GM19238 (cell line): ENCODE results near the gene ITGA2B.
"Not testable (repeated sequence)": the region's sequence is repeated elsewhere in the genome, so short reads cannot be mapped to it uniquely, and the experiment has no call there.

Experiments
- DNase-seq: peaks from one replicate; pipeline ENCODE4 v3.0.0; 2011; ENCODE audit warnings: low spot score; ENCODE audit not compliant: insufficient read length

Gene ITGA2B

DNA sequence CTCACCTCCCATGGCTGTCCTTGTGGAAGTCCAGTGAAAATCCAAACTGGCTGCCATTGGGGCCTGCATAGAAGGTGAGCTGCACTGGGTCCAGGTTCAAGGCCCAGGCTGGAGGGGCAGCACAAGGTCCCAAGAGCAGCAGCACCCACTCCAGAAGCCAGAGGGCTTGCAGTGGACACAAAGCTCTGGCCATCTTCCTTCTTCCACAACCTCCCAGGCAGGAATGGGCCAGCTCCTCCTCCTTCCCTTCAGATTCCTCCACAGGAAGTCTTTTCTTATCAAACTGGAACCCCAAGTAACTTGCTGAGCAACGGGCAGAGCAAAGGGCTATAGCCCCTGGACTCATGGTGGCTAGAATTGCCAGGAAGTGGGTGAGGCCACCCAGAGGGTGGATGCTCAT is at the start of gene ITGA2B:
Gene ITGA2B (minus strand): TSS at position 369 of the 400 bp plus-strand sequence. CDS start 176 bp downstream, at position 193.
- DNase-seq: no peak

DNA sequence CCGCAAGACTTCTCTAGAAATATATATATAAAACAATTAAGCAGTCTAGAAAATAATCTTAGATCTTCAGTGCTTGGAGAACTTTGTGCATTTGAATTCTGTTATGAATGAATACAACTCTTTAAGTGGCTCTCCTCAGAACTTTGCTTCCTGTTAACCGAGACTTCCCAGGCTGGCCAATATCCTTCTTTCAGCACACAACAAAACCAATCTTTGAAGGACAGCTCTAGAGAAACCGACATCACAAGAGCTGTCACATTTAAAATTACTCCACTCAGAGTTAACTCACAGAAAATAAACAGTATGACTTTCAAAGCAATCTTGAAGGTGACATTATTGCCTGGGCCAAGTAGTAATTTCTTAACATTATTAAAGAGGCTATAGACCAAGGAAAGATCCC is 49.7 kb upstream of the ITGA2B start:
- no peak for DNase-seq

DNA sequence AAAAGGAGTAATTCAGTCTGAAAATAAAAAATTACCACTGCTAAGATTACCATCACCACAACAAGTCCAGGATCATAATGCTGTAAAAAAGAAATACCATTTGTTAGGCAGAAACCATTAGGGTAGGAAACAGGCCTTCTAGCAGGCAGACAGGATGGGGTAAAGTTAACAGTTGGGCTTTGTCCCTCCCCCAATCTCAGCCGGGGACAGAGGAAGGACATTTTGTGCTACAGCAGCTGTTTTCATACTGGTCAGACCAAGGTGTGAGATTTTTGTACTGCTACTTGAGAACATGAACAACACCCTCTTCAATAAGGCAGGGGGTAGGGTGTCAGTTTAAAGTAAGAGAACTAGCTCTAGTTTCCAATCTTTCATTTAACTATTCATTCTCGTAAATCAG is 49.2 kb upstream of the ITGA2B start:
- peak; percentile 5 for DNase-seq

DNA sequence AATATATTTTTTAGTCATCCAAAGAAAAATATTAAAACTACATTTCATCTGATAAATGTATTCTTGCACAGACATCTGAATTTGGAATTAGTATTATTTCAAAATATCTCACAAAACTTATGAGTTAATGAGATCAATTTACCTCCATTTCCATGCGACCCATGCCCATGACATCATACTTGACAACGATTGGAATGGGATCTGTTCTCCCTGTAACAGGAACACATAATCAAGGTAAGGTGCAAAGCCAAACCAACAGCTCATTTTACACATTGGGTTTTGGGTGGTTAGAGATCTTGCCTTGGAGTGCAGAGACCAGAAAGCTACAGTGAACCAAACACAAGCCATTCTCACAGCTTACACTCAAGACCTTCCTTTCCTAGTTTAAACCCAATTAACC is 46.9 kb upstream of the ITGA2B start:
- no peak for DNase-seq

DNA sequence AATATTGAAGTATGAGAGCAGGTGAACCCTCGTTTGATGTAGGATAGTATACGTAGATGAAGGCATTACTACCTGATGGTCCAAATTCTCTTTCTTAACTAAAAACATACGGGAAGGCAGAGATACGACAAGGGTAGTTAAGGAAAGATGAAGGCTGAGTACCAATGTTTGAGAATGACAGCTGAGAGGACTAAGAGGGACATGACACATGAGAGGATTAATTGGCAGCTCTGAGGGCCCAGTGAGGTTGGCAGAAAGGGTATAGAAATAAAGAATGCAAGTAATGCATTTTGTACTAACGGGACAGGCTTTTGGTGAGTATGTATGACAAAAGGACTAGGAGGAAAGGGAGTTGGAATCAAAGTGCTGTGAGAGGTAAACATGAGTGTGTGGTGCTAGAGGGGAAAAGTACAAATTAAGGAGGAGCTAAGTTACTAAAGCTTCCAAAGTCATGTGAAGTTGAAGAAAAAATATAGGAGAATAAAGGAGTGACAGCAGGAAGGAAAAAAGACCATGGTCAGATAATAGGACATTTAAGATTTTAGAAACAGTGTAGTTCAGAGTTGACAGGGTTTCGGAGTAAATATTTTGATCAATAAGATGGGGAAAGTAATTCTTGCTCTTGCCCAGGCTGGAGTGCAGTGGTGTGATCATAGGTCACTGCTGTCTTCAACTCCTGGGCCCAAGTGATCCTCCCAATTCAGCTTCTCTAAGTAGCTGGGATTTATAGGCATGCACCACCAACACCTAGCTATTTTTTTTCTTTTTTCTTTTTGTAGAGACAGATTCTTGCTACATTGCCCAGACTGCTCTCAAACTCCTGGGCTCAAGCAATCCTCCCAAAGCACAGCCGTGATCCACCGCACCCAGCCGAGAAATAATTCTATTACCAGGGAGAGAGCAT is 43.1 kb upstream of the ITGA2B start:
- DNase-seq: no peak

DNA sequence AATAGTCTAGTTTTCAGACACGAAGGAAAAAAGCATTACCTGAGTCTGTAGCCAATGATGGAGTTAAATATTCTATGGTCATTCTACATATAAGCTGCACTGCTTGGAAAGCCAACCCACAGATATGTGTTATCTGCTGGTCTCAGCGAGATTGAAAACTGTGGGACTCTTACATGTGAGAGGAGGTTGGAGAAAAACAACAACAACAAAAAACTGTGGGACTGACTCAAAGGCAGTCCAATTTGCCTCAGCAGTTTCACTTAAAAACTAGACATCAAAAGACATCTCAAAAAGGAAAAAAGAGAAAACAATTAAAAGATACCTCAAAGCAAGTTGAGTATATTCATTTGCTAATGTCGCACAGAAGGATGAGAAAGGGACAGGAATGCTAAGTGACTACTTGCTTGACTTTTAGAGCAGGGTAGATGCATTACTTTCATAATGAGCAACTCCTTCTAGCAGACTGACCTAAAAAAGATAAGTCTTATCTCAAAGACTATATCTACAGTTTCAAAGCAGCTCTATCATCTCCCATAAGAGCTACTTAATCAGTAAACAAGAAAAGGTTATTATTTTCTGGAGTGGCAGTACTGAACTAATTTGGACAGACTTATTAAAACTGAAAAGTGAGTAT is 35.5 kb upstream of the ITGA2B start:
- no peak for DNase-seq

DNA sequence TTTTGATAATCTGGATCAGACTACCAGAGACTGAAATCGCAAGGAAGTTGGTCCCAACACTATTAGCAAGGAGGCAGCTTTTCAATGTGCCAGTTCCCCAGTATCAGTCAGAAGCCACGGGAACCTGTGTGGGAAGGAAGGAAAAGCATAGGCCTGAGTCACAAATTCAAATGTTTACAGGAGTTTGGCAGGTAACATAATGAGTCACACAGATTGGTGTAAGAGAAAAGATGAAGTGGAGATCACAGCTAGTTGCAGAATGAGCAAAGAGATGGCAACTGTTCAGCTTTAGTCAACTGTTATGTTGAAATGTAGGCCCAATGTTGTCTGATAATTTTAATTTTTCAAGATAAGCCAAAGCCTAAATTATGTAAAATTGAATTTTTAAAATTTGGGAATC is 28.1 kb upstream of the ITGA2B start:
- no peak for DNase-seq

DNA sequence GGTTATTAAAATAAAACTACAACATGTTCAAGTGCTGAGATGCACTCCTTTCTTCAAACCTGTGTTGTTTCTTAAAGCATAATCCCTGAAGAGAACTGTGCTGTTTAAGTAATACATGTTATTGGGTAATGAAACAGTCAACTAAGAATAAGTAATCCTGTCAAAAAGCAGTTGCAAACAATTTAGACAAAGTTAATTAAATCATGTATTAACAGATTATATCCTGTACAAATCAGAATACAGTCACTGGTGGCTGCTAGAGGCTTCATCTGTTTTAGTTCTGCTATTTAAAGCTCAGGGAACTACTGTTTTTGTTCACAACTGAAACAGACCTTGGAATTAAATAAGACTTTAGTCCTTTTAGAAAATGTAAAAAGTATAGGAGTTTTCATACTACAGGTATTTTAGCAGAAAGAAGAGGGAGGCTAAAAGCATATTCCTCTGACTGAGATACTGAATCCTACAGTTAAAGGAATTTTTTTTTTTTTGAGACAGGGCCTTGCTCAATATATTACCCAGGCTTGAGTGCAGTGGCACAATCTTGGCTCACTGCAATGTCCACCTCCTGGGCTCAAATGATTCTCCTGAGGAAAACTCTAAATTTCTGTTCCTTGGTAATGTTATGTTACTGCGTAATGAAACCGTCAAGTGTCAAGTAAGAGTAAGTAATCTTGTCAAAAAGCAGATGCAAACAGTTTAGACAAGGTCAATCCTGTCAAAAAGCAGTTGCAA is 27.3 kb upstream of the ITGA2B start:
- no peak for DNase-seq

DNA sequence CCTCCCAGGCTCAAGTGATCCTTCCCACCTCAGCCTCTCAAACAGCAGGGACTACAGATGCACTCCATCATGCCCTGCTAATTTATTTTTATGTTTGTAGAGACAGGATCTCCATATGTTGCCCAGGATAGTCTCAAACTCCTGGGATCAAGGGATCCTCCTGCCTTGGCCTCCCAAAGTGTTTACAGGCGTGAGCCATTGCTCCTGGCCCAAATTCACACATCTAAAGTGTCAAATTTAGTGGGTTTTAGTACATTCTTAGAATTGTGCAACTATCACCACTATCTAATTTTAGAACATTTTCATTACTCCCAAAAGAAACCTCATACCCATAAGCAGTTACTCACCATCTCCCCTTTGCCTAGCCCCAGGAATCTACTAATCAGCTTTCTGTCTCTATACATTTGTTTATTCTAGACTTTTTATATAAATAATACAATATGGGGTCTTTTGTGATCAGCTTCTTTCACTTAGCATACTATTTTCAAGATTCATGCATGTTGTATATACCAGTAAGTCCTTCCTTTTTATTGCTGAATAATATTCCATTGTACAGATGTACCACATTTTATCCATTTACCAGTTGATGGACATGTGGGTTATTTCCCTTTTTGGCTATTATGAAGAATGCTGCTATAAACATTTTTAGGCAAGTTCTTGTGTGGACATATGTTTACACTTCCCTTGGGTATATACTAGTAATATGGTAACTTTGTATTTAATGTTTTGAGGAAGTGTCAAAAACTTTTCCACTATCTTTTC is 25.1 kb upstream of the ITGA2B start:
- no peak for DNase-seq

DNA sequence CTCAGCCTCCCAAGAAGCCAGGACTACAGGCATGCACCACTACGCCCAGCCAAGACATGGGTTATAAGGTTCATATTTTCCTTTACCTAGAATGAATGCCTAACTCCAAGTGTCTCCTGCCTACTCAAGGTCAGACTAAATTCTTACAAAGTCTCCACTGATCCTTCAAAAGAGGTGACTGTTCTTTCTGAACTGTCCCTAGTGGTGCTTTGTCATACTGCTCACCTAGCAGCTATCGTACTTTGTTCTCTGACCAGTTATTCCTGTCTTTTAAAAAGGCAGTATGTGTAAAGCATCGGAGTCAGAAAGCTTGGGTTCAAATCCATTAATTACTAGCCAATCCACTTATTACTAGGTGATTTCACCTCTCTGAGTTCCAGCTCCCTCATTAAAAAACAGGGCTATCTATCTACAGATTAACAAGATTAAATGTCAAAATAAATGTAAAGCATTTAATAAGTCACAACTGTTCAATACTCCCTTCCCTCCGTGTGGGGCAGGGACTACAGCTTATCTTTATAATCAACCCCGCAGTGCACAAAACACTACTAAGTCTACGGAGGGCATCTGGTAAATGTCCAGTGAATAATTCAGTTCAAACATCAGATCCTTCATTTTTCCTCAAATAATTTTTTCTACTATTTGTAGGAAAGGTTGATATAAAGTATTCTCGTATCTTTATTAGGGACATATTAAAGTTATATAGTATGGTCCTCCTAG is 20.0 kb upstream of the ITGA2B start:
- no peak for DNase-seq

DNA sequence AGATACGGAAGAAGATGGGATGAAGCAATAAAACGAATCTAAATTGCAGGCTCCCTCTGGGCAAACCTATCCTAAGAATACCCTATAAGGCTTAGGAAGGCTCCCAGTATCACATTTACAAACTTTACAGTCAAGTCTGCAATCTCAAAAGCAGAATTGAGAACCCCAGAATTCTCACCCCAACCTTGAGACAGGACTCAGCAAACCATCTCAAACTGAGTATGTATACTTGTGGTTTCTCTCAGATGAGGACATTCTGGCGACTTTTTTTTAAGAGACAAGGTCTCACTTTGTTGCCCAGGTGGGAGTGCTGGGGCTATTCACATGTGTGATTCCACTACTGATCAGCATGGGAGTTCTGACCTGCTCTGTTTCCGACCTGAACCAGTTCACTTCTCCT is 19.3 kb upstream of the ITGA2B start:
- DNase-seq: no peak

DNA sequence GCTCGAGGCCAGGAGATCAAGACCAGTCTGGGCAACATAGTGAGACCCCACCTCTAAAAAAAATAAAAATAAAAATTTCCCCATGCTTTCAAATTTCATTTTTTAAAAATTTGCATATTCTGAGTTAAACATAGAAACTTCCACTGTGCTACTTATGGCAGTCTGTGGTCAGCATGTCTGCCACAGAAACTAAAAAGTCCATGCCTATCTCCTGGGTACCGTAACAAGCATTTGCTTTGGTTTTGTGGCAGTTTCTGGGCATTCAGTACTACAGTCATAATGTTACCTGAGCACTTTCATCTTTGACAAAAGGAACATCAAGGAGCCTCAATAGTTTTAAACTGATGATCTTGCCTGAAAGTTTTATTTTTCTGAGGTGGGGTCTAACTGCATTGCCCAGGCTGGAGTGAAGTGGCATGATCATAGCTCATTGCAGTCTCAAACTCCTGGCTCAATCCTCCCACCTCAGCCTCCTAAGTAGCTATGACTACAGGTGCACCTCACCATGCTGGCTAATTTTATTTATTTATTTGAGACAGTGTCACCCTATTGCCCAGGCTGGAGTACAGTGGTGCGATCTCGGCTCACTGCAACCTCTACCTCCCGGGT is 13.2 kb upstream of the ITGA2B start:
- DNase-seq: no peak

DNA sequence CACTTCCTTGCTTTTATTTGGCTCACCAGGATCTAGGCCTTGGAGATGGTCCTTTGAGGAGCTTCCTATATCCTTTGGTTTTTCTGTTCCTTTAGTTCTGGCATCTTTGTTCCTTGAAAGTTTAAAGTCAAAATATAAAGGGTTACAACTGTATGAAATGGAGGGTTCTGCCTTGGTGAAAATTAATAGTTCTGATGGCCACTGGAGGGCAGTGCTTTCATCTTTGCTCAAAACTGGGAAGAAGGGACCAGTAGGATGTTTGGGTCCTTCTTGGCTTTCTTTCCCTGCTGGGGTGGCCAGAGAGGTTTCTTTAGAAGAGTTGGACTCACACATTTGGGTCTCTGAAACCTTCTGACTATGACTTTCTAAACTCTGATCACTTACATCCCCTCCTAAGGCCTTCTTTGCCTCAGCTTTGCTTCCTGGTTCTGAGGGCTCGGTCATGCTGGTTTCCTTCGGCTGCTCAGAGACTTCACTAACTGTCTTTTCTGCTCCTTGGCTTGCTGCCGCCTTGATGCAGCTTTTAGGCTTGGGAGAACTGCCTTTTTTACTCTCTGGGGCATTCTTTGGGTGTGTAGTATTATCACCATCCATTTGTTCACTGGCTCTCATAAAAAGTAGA is 10.9 kb upstream of the ITGA2B start:
- no peak for DNase-seq

DNA sequence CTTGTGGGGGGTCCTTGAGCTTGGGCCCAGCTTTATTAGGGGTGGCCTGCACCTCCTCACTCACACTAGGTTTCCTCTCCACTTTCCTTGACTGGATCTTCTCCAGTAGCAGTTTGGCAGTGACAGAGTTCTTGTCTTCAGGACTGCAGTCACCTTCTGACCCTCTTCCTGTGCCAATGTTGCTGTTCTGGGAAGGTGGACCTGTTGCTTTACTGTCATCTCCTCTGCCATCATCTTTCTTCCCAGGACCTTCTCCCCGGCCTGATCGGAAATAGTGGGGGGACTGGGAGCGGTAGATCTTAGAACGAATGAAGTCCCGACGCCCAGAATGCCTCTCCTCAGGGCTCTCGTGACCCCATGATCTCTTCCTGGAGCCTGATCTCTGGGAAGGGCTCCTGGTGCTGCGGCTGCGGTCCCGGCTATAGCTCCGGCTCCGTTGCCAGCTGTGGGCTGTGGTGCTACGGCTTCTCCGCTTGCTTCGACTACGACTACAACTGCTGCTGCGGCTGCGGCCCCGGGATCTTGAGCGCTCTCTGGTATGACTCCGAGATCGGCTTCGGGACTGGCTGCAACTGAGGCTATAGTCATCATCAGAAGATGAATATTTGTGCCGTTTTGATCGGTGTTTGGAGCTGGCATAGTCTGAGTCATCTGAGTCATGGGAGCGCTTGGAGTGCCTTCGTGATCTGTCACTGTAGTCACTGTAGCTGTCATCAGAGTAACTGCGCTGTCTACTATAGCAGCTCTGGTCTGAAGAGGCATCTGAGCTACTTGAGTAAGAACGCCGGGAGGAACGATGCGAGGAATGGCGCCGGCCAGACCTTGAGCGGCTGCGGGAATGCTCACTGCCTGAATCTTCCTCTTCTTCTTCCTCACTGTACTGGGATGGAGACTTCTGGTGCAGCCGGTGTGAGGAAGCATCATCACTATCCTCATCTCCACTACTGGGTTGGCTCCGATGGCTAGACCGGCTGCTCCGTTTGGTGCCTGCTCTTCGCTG is 9.5 kb upstream of the ITGA2B start:
- DNase-seq: no peak

DNA sequence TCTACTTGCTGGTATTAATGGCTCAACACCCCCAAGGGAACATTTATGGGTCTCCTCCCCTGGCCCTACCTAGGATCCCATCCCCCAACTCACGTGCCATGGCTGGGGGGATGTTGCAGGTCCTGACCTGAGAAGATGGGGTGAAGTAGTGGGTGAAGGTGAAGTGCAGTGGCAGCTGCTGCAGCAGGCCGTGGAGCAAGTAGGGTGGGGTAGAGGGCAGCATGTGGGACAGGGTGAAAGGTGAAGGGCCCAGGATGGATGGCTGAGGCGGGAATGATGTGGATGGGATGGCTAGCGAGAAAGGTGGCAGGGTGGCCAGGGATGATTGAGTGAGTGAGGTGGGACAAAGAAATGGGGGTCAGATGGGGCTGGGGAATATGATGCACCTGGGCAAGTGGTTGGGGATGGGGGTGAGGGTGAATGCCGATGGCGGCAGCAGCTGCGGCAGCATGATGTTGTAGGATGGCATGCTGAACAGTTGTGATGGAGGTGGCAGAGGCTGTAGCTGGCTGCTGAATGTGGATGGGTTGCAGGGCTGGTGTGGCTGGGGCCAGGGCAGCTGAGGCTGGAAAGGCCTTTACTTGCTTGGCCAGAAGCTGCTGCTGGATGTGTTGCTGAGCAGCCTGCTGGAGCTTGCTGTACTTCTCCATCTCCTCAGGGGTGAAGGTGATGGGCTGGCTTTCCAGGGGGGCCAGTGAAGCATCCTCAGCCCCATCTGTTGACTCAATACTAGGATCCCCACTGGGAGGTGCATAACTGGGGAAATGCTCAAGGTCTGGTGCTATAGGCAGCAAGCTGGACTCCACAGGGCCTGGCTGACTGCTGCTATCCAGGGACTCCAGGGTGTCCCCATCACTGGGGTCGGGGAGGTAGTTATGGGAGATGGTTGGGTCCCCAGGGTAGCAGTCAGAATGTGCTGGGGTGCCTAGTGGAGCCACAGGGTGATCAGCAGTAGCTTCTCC is 8.3 kb upstream of the ITGA2B start:
- no peak for DNase-seq

DNA sequence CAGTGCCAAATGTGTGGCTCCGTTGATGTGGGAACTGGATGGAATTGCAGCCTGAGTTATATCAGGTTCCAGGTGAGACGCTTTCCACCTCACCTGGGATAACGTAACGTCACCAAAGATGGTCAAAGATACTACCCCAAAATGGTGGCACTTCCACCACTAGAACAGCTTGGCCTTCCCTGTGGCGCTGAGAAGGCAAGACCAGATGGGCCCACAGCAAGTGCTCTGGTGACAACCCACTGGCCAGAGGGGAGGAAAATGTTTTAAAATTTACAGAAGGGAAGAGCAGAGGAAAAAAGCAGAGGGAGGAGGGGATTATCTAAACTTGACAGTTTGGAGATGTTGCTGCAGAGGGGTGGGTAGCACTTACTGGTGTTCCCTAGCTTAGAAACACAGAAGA is 7.5 kb upstream of the ITGA2B start:
- no peak for DNase-seq

DNA sequence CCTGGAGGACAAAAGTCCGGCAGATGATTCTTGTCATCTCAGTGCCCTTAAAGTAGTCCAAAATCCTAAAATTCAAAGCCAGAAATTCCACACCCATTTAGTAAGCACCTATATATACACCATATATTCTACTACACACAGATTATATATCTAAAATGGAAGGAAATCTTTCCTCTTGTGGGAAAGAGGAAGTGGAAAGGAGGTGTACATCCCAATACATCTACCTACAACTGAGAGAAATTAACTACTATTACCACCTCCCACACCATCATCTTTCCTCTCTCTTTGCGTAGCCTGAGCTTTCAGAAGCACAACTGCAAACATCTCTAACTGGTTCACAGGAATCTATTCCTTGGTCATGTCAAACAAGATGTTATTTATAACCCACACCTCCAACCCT is 5.4 kb upstream of the ITGA2B start:
- DNase-seq: no peak

DNA sequence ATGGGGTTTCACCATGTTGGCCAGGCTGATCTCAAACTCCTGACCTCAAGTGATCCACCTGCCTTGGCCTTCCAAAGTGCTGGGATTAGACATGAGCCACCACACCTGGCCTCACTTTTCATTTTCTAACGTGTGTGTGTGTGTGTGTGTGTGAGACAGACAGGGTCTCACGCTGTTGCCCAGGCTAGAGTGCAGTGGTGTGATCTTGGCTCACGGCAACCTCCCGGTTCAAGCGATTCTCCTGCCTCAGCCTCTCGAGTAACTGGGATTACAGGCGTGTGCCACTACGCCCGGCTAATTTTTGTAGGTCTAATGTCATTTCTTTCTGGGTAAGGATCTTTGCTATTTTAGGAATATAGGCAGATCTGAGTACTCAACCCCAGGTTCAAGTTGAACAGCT is 4.7 kb upstream of the ITGA2B start:
- not testable (repeated sequence) for DNase-seq
